GM20000 (cell line): Measurements from ENCODE around the gene CYP27A1.

Experiments
- DNase-seq: peaks from one replicate; pipeline ENCODE4 v3.0.0; 2012; ENCODE audit warnings: low spot score
- TF ChIP-seq, protein P1 (sequence below): IDR thresholded peaks from 2 replicates; pipeline ENCODE4 v1.5.1; 2012; ENCODE audit warnings: mild to moderate bottlenecking, control low read depth; ENCODE audit errors: extremely low read depth, missing control alignments

Gene CYP27A1

DNA sequence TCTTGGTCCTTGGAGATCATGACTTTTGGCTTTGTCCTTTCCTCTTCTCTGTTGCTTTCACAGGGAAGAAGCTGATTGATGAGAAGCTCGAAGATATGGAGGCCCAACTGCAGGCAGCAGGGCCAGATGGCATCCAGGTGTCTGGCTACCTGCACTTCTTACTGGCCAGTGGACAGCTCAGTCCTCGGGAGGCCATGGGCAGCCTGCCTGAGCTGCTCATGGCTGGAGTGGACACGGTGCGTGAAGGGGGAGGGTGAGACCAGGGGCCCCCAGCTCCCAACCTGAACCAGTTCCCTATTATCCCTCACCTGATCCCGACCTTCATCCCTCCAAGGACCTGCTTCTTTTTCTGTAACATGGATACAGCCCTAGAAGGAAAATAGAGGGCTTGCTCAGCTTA, 30.9 kb downstream of the CYP27A1 start:
- TF ChIP-seq, protein P1, sequence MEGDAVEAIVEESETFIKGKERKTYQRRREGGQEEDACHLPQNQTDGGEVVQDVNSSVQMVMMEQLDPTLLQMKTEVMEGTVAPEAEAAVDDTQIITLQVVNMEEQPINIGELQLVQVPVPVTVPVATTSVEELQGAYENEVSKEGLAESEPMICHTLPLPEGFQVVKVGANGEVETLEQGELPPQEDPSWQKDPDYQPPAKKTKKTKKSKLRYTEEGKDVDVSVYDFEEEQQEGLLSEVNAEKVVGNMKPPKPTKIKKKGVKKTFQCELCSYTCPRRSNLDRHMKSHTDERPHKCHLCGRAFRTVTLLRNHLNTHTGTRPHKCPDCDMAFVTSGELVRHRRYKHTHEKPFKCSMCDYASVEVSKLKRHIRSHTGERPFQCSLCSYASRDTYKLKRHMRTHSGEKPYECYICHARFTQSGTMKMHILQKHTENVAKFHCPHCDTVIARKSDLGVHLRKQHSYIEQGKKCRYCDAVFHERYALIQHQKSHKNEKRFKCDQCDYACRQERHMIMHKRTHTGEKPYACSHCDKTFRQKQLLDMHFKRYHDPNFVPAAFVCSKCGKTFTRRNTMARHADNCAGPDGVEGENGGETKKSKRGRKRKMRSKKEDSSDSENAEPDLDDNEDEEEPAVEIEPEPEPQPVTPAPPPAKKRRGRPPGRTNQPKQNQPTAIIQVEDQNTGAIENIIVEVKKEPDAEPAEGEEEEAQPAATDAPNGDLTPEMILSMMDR: no peak
- DNase-seq: no peak

- TF ChIP-seq, protein P1: no peak
- DNase-seq: no peak
Measured at GRCh38 chr2:218813771-218814460, 32.0 kb downstream of the CYP27A1 start.

DNA sequence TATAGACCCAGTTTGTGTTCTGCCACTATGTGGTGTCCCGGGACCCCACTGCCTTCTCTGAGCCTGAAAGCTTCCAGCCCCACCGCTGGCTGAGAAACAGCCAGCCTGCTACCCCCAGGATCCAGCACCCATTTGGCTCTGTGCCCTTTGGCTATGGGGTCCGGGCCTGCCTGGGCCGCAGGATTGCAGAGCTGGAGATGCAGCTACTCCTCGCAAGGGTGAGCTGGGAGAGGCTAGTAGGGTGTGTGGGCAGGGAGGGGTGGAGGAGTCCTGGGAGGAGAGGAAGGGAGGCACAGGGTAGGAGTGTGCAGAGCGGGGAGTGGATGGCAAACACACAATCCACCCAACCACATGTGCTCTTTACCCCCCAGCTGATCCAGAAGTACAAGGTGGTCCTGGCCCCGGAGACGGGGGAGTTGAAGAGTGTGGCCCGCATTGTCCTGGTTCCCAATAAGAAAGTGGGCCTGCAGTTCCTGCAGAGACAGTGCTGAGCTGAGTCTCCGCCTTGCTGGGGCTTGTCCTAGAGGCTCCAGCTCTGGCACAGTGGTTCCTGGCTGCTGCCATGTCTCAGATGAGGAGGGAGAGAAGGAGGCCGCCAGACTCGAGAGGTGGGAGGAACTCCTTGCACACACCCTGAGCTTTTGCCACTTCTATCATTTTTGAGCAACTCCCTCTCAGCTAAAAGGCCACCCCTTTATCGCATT, 32.7 kb downstream of the CYP27A1 start:
- TF ChIP-seq, protein P1: no peak
- DNase-seq: no peak

DNA sequence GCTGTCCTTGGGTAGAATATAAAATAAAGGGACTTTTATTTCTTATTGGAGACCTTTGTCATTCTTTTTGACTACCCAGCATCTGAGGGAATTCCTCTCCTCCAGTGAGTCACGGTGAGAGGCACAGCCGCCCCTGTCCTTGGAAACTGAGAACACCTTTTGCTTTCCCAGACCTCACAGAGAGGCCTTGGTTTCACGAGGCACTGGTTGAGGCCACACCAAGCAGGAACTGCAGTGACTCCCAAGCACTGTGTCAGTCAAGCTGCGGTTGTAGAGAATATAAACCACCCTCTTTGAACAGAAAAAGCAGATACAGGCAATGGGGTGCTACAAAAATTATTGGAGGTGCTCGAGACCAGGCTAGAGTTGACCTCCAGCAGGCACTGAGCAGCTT, 33.3 kb downstream of the CYP27A1 start:
- no peak for DNase-seq
- TF ChIP-seq, protein P1: no peak

DNA sequence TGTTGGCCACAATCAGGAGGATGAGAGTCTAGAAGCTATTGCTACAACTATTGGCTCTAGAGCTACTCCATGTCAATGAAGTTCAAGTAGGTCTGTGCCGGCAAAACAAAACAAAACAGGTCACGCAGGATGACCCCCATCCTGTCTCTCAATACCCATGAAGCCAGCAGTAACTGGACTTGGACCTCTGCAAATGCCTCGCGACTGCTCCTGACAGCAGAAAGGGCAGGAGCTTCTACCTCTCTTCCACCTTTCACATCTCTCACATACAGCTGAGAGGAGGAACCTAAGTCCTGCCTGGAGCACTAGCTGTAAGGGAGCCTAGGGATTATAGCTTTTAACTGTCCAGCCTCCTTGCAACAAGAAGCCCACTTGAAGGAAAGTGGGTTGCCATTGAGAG, 33.7 kb downstream of the CYP27A1 start:
- no peak for DNase-seq
- TF ChIP-seq, protein P1: no peak

GRCh38 chr2:218816561-218817011, 34.6 kb downstream of the CYP27A1 start:
- TF ChIP-seq, protein P1: no peak
- no peak for DNase-seq

DNA sequence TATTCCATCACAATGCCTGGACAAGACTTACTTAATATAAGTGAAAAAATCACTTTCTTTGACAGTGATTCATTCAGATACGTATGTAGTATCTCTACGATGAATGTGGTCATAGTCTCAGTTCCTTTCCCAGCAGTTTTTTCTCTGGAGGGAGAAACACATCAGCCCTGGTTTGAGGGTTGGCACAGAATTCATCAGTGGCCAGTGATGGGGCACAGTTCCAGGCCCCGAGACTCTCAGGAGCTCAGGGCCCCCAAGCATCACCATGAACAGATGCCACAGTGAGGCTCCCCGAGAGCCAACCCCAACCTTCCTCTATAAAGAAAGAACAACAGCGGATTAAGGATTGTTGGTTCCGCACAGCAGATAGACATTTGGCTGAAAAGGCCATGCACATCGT, 37.1 kb downstream of the CYP27A1 start:
- no peak for DNase-seq
- TF ChIP-seq, protein P1: no peak
